ENCODE results near the gene CLCN7.

The CLCN7 gene

GRCh38 chr16:1510272-1510671 lies 35.4 kb upstream of the CLCN7 start:
- Histone ChIP-seq H3K27me3 (ENCODE audit: insufficient read depth, low read length, poor library complexity) (no peaks in the 10 kb centered on the region), H3K56ac (ENCODE audit: low read length) (no peak overlapping the region), H4K5ac (ENCODE audit: low read length) (no peak overlapping the region), H3K79me1 (ENCODE audit: low read length) (no peaks in the 10 kb centered on the region), H3K4me3 (ENCODE audit: low read length) (no peak overlapping the region), H2BK5ac (ENCODE audit: low read length) (no peak overlapping the region), H2BK120ac (ENCODE audit: low read depth, low read length) (no peak overlapping the region), H3K79me2 (ENCODE audit: control insufficient read depth, insufficient read depth, low read length) (no peaks in the 10 kb centered on the region), H3K9ac (ENCODE audit: low read length) (no peak overlapping the region), H4K8ac (ENCODE audit: low read depth, low read length) (no peak overlapping the region), H3K27ac (ENCODE audit: low read depth, low read length) (no peak overlapping the region), H3K23ac (ENCODE audit: low read length) (no peak overlapping the region), H3K4me1 (ENCODE audit: control insufficient read depth, low read depth, low read length) (no peaks in the 10 kb centered on the region), H3K36me3 (ENCODE audit: control insufficient read depth, insufficient read depth, low read length) (no peaks in the 10 kb centered on the region), H3K4me2 (ENCODE audit: low read length) (no peak overlapping the region), H2BK15ac (replicated peaks; ENCODE audit: low read depth) (no peak overlapping the region), H2AK5ac (ENCODE audit: low read length) (no peak overlapping the region), H3K4ac (ENCODE audit: low read depth, low read length) (no peak overlapping the region), H3K18ac (ENCODE audit: low read length) (no peak overlapping the region)
- no peak for DNase-seq
- WGBS (ENCODE audit: extremely low coverage, insufficient coverage, low lambda C conversion rate), result no CpG with 5 or more reads among the region's 10 CpGs

DNA sequence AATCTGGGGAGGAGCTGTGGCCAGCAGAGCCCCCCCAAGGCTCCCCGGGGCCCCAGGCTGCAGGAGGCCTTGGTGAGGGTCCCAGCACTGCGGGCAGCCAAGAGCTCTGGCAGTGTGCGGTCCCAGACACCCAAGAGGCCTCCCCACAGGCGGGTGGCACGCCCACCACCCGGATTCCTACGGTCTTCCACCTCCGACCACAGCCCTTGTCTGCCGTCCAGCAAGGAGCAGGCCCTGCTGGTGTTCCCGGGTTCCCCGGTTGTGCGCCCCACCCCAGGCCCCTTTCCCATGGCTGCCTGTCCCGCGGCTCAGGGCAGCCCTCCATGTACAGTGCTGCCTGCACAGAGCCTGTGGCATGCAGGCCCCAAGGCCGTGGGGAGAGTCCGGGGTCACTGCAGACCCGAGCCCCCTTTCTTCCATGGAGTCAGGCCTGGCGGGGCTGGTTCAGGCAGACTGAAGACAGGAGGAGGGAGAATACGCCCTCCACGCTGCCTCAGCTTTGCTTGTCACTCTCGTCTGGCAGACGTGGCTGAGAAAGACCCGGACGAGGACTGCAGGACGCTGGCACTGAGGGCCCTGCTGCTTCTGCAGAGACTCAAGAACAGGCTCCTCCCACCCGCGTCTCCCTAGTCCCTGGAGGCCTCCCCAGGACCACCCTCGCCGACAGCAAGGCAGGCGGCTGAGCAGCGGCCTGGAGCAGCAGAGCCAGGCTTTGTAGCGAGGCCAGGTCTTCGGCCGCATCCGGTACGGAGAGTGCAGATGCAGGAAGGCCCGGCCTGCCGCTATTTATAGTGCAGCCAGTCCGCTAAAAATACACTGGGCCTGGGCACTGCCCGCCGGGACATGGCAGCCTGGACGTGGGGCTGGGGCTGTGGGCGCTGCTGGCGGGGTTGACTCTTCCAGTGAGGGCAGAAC lies 34.7 kb upstream of the CLCN7 start:
- no peak overlapping the region for H2BK15ac ChIP-seq (replicated peaks; ENCODE audit: low read depth)
- no peak overlapping the region for H3K4ac ChIP-seq (ENCODE audit: low read depth, low read length)
- H3K4me1 ChIP-seq (ENCODE audit: control insufficient read depth, low read depth, low read length), result no peaks in the 10 kb centered on the region
- H3K79me2 ChIP-seq (ENCODE audit: control insufficient read depth, insufficient read depth, low read length), result no peaks in the 10 kb centered on the region
- no peaks in the 10 kb centered on the region for H3K36me3 ChIP-seq (ENCODE audit: control insufficient read depth, insufficient read depth, low read length)
- H3K27me3 ChIP-seq (ENCODE audit: insufficient read depth, low read length, poor library complexity), result no peaks in the 10 kb centered on the region
- WGBS (ENCODE audit: extremely low coverage, insufficient coverage, low lambda C conversion rate), result no CpG with 5 or more reads among the region's 44 CpGs
- H3K4me2 ChIP-seq (ENCODE audit: low read length), result no peak overlapping the region
- no peak overlapping the region for H3K18ac ChIP-seq (ENCODE audit: low read length)
- no peak overlapping the region for H4K5ac ChIP-seq (ENCODE audit: low read length)
- H3K27ac ChIP-seq (ENCODE audit: low read depth, low read length), result no peak overlapping the region
- no peak overlapping the region for H3K4me3 ChIP-seq (ENCODE audit: low read length)
- no peaks in the 10 kb centered on the region for H3K79me1 ChIP-seq (ENCODE audit: low read length)
- H3K56ac ChIP-seq (ENCODE audit: low read length), result no peak overlapping the region
- no peak for DNase-seq
- no peak overlapping the region for H2BK120ac ChIP-seq (ENCODE audit: low read depth, low read length)
- no peak overlapping the region for H2BK5ac ChIP-seq (ENCODE audit: low read length)
- no peak overlapping the region for H4K8ac ChIP-seq (ENCODE audit: low read depth, low read length)
- no peak overlapping the region for H3K9ac ChIP-seq (ENCODE audit: low read length)
- H3K23ac ChIP-seq (ENCODE audit: low read length), result no peak overlapping the region
- H2AK5ac ChIP-seq (ENCODE audit: low read length), result no peak overlapping the region

GRCh38 chr16:1508494-1509187 lies 33.8 kb upstream of the CLCN7 start:
- Histone ChIP-seq H2BK15ac (replicated peaks; ENCODE audit: low read depth) (no peak overlapping the region), H3K79me1 (ENCODE audit: low read length) (no peaks in the 10 kb centered on the region), H3K4me1 (ENCODE audit: control insufficient read depth, low read depth, low read length) (no peaks in the 10 kb centered on the region), H3K4me2 (ENCODE audit: low read length) (no peak overlapping the region), H3K4me3 (ENCODE audit: low read length) (no peak overlapping the region), H3K27ac (ENCODE audit: low read depth, low read length) (no peak overlapping the region), H4K8ac (ENCODE audit: low read depth, low read length) (no peak overlapping the region), H3K27me3 (ENCODE audit: insufficient read depth, low read length, poor library complexity) (no peaks in the 10 kb centered on the region), H2BK120ac (ENCODE audit: low read depth, low read length) (no peak overlapping the region), H3K56ac (ENCODE audit: low read length) (no peak overlapping the region), H3K18ac (ENCODE audit: low read length) (no peak overlapping the region), H2BK5ac (ENCODE audit: low read length) (no peak overlapping the region), H3K36me3 (ENCODE audit: control insufficient read depth, insufficient read depth, low read length) (no peaks in the 10 kb centered on the region), H3K23ac (ENCODE audit: low read length) (no peak overlapping the region), H3K4ac (ENCODE audit: low read depth, low read length) (no peak overlapping the region), H4K5ac (ENCODE audit: low read length) (no peak overlapping the region), H3K9ac (ENCODE audit: low read length) (no peak overlapping the region), H2AK5ac (ENCODE audit: low read length) (no peak overlapping the region), H3K79me2 (ENCODE audit: control insufficient read depth, insufficient read depth, low read length) (no peaks in the 10 kb centered on the region)
- no peak for DNase-seq
- WGBS (ENCODE audit: extremely low coverage, insufficient coverage, low lambda C conversion rate), result no CpG with 5 or more reads among the region's 24 CpGs

DNA sequence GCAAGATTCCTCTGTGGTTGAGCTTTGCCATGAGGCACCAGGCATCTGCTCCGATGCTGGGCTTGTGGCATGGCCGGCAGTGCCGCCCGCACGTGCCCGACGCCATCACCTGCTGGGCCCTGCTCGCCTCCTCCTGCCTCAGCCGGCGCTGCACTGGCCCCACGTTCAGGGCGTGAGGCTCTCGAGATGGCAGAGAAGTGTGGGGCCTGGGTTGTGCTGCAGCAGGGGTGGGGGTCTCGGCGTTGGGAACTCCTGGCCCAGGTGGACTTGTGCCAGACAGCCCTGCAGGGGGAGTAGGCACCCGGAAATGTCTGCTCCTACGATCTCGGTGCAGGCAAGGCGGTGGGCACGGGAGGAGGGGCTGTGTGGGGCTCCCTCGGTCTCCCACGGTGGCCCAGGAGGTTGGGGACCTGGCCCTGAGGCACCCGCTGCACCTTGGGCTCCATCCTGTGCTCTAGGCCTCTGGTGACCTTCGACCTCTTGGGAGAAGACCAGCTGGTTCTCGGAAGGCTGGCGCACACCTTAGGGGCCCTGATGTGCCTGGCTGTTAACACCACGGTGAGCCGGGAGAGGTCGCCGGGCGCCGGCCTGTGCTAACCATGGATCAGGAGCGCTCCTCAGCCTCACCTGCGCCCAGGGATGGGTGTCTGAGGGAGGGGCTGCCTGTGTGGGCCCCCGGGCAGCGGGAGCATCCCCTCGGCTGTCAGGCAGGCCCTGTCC lies 31.8 kb upstream of the CLCN7 start:
- Histone ChIP-seq H3K27ac (ENCODE audit: low read depth, low read length) (no peak overlapping the region), H2BK15ac (replicated peaks; ENCODE audit: low read depth) (no peak overlapping the region)
- DNase-seq, result no peak

GRCh38 chr16:1505912-1506311 lies 31.1 kb upstream of the CLCN7 start:
- DNase-seq, result no peak
- Histone ChIP-seq H3K4me2 (ENCODE audit: low read length) (no peak overlapping the region), H3K4me3 (ENCODE audit: low read length) (no peak overlapping the region), H2BK15ac (replicated peaks; ENCODE audit: low read depth) (no peak overlapping the region), H3K4ac (ENCODE audit: low read depth, low read length) (no peak overlapping the region), H2AK5ac (ENCODE audit: low read length) (no peak overlapping the region), H2BK120ac (ENCODE audit: low read depth, low read length) (no peak overlapping the region), H3K9ac (ENCODE audit: low read length) (no peak overlapping the region), H2BK5ac (ENCODE audit: low read length) (no peak overlapping the region), H3K27ac (ENCODE audit: low read depth, low read length) (no peak overlapping the region), H3K4me1 (ENCODE audit: control insufficient read depth, low read depth, low read length) (no peaks in the 10 kb centered on the region), H3K27me3 (ENCODE audit: insufficient read depth, low read length, poor library complexity) (no peaks in the 10 kb centered on the region), H3K36me3 (ENCODE audit: control insufficient read depth, insufficient read depth, low read length) (peaks cover 6% of the 10 kb centered on the region), H3K56ac (ENCODE audit: low read length) (no peak overlapping the region), H4K5ac (ENCODE audit: low read length) (no peak overlapping the region), H3K23ac (ENCODE audit: low read length) (no peak overlapping the region), H3K79me2 (ENCODE audit: control insufficient read depth, insufficient read depth, low read length) (no peaks in the 10 kb centered on the region), H3K18ac (ENCODE audit: low read length) (no peak overlapping the region), H3K79me1 (ENCODE audit: low read length) (no peaks in the 10 kb centered on the region), H4K8ac (ENCODE audit: low read depth, low read length) (no peak overlapping the region)
- no CpG with 5 or more reads among the region's 22 CpGs for WGBS (ENCODE audit: extremely low coverage, insufficient coverage, low lambda C conversion rate)

More for the DNA sequence above, 31.8 kb upstream of the CLCN7 start:
- H3K36me3 ChIP-seq (ENCODE audit: control insufficient read depth, insufficient read depth, low read length), result peaks cover 6% of the 10 kb centered on the region
- no peaks in the 10 kb centered on the region for H3K4me1 ChIP-seq (ENCODE audit: control insufficient read depth, low read depth, low read length)
- no peaks in the 10 kb centered on the region for H3K79me1 ChIP-seq (ENCODE audit: low read length)
- H3K23ac ChIP-seq (ENCODE audit: low read length), result no peak overlapping the region
- H2BK5ac ChIP-seq (ENCODE audit: low read length), result no peak overlapping the region
- H3K9ac ChIP-seq (ENCODE audit: low read length), result no peak overlapping the region
- no peak overlapping the region for H3K18ac ChIP-seq (ENCODE audit: low read length)
- H4K5ac ChIP-seq (ENCODE audit: low read length), result no peak overlapping the region
- H3K4me2 ChIP-seq (ENCODE audit: low read length), result no peak overlapping the region
- H2AK5ac ChIP-seq (ENCODE audit: low read length), result no peak overlapping the region
- H3K4me3 ChIP-seq (ENCODE audit: low read length), result no peak overlapping the region
- H3K4ac ChIP-seq (ENCODE audit: low read depth, low read length), result no peak overlapping the region
- H3K27me3 ChIP-seq (ENCODE audit: insufficient read depth, low read length, poor library complexity), result no peaks in the 10 kb centered on the region
- H4K8ac ChIP-seq (ENCODE audit: low read depth, low read length), result no peak overlapping the region
- H2BK120ac ChIP-seq (ENCODE audit: low read depth, low read length), result no peak overlapping the region
- no peak overlapping the region for H3K56ac ChIP-seq (ENCODE audit: low read length)
- H3K79me2 ChIP-seq (ENCODE audit: control insufficient read depth, insufficient read depth, low read length), result no peaks in the 10 kb centered on the region
- no CpG with 5 or more reads among the region's 37 CpGs for WGBS (ENCODE audit: extremely low coverage, insufficient coverage, low lambda C conversion rate)
